Effector memory CD8-positive, alpha-beta T cell (primary cell): ENCODE data around the gene MCU.
A peak's percentile ranks its signal among the peaks of the same experiment; 100 is the strongest.
"Not testable (repeated sequence)": the region's sequence is repeated elsewhere in the genome, so short reads cannot be mapped to it uniquely, and the experiment has no call there.

Experiments
- ATAC-seq: fragments of 150-1000 bp; cut with Tn5 transposase; replicated peaks from 2 replicates; pipeline ENCODE4 v1.10.0; 2021; ENCODE audit warnings: mild to moderate bottlenecking, moderate library complexity
- DNase-seq, 3 experiments: peaks; one replicate each; pipeline ENCODE4 v3.0.0; 2021
- H3K27ac Mint-ChIP-seq, 2 donors: one replicate each; pipeline ENCODE4 v1.8.0; 2022; ENCODE audit warnings: mild to moderate bottlenecking in 2 of 2, mixed read lengths in 2 of 2, moderate library complexity in 2 of 2
- H3K27me3 Mint-ChIP-seq, 2 donors: one replicate each; pipeline ENCODE4 v1.8.0; 2022; ENCODE audit warnings: mixed read lengths in 2 of 2
- H3K36me3 Mint-ChIP-seq: one replicate; pipeline ENCODE4 v1.8.0; 2022; ENCODE audit warnings: mild to moderate bottlenecking, moderate library complexity, mixed read lengths; ENCODE audit not compliant: insufficient read depth
- H3K4me1 Mint-ChIP-seq, 2 donors: one replicate each; pipeline ENCODE4 v1.8.0; 2022; ENCODE audit warnings: low read depth in 2 of 2, mixed read lengths in 2 of 2
- H3K4me3 Mint-ChIP-seq, 2 donors: one replicate each; pipeline ENCODE4 v1.8.0; 2022; ENCODE audit warnings: mild to moderate bottlenecking in 2 of 2, mixed read lengths in 2 of 2, moderate library complexity in 2 of 2
- H3K9me3 Mint-ChIP-seq, 2 donors: one replicate each; pipeline ENCODE4 v1.8.0; 2022; ENCODE audit warnings: mixed read lengths in 2 of 2

Gene MCU

DNA sequence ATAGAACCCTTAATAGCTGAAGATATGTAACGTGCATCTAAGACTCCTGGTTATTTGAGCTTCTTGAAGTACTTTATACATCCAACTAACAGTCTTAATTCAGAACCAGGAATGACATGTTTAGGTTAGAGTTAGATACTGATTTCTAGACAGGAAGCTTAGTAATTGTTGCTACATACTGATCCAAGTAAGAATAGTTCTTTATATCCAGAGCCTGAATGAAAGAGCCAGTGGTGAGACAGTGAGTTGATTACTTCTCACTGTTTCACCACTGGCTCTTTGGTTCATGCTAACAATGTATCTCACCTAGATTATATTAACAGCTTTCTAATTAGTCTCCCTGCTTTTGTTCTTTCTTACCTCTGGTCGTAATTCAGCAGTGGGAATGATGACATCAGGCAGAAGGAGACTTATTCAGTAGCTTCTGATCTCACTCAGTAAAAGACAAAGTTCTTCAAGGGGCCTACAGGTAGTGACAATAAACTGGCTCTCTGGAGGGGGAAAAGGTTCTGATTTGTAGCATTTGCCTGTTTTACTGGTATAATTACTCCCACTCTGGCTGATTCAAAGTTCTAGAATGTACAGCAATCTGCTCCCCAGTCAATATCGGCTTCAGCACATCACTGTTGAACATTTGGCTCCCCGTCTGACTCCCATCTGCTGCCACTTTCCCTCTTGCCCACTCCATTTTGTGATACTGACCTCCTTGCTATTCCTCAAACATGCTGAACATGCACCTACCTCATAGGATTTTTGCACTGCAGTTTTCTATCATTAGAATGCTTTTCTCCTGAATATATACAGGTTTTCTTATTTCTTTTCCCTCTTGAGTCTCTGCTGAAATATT is 29.1 kb downstream of the MCU start:
- ATAC-seq (no peak), DNase-seq (no peak)
- peaks cover 11% of the 10 kb centered on the region for H3K36me3 Mint-ChIP-seq
- no peak overlapping the region for H3K27ac Mint-ChIP-seq
- no peak overlapping the region for H3K4me3 Mint-ChIP-seq
- no peaks in the 10 kb centered on the region for H3K27me3 Mint-ChIP-seq
- peaks cover 0 to 1% of the 10 kb centered on the region in 2 donors for H3K4me1 Mint-ChIP-seq
- H3K9me3 Mint-ChIP-seq: no peaks in the 10 kb centered on the region

- DNase-seq: no peak
- H3K27ac Mint-ChIP-seq: no peak overlapping the region
- no peaks in the 10 kb centered on the region for H3K9me3 Mint-ChIP-seq
- ATAC-seq: no peak
- H3K4me3 Mint-ChIP-seq: no peak overlapping the region
- peaks cover 1 to 22% of the 10 kb centered on the region in 2 donors for H3K4me1 Mint-ChIP-seq
- H3K27me3 Mint-ChIP-seq: no peaks in the 10 kb centered on the region
- H3K36me3 Mint-ChIP-seq: no peaks in the 10 kb centered on the region
Measured at GRCh38 chr10:72727130-72727529, 35.2 kb downstream of the MCU start.

- no peaks in the 10 kb centered on the region for H3K27me3 Mint-ChIP-seq
- H3K27ac Mint-ChIP-seq: no peak overlapping the region
Measured at GRCh38 chr10:72728462-72728861, 36.5 kb downstream of the MCU start.

GRCh38 chr10:72729528-72729927 is 37.6 kb downstream of the MCU start:
- H3K9me3 Mint-ChIP-seq: no peaks in the 10 kb centered on the region
- no peaks in the 10 kb centered on the region for H3K27me3 Mint-ChIP-seq
- DNase-seq (no peak), ATAC-seq (no peak)
- H3K4me1 Mint-ChIP-seq: peaks cover 1 to 22% of the 10 kb centered on the region in 2 donors
- H3K4me3 Mint-ChIP-seq: no peak overlapping the region
- no peak overlapping the region for H3K27ac Mint-ChIP-seq
- H3K36me3 Mint-ChIP-seq: no peaks in the 10 kb centered on the region

More at GRCh38 chr10:72728462-72728861, 36.5 kb downstream of the MCU start:
- ATAC-seq (no peak), DNase-seq (no peak)
- Mint-ChIP-seq H3K4me3 (no peak overlapping the region), H3K36me3 (no peaks in the 10 kb centered on the region), H3K4me1 (peaks cover 1 to 22% of the 10 kb centered on the region in 2 donors), H3K9me3 (no peaks in the 10 kb centered on the region)

- DNase-seq: no peak
- Mint-ChIP-seq H3K4me1 (peaks cover 1 to 26% of the 10 kb centered on the region in 2 donors), H3K36me3 (no peaks in the 10 kb centered on the region), H3K4me3 (no peak overlapping the region), H3K27me3 (no peaks in the 10 kb centered on the region), H3K9me3 (no peaks in the 10 kb centered on the region), H3K27ac (peak overlapping the region in 1 of 2 donors; percentile 74)
- no peak for ATAC-seq
Measured at GRCh38 chr10:72730479-72730878, 38.5 kb downstream of the MCU start.

- H3K27me3 Mint-ChIP-seq: no peaks in the 10 kb centered on the region
- DNase-seq (no peak), ATAC-seq (no peak)
- H3K4me3 Mint-ChIP-seq: no peak overlapping the region
- H3K4me1 Mint-ChIP-seq: peaks cover 3 to 24% of the 10 kb centered on the region in 2 donors
- no peaks in the 10 kb centered on the region for H3K9me3 Mint-ChIP-seq
- H3K36me3 Mint-ChIP-seq: no peaks in the 10 kb centered on the region
- no peak overlapping the region for H3K27ac Mint-ChIP-seq
Measured at GRCh38 chr10:72731916-72732419, 40.0 kb downstream of the MCU start.

DNA sequence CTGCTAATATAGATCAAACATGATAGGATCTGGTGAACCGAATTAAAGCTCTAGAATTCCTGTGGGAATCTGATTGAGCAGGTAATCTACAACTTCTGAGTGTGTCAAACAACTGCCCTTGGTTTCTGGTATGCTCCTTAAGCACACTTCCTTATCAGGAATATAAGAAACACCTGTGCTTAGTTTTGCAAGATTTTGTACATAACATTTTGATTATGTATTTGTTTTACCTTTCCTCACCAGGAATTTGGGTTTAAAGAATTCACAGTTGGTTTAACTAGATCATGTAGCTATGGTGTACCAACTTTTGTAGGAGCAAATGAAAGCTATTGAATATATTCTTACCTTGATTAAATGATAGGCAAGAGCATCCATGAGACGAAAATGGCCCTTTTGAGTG is 40.6 kb downstream of the MCU start:
- Mint-ChIP-seq H3K4me1 (peaks cover 3 to 20% of the 10 kb centered on the region in 2 donors), H3K27me3 (no peaks in the 10 kb centered on the region), H3K4me3 (no peak overlapping the region), H3K36me3 (no peaks in the 10 kb centered on the region), H3K9me3 (no peaks in the 10 kb centered on the region), H3K27ac (no peak overlapping the region)
- no peak for ATAC-seq
- no peak for DNase-seq

GRCh38 chr10:72733989-72734388 is 42.0 kb downstream of the MCU start:
- DNase-seq (no peak), ATAC-seq (no peak)
- no peak overlapping the region for H3K27ac Mint-ChIP-seq
- no peak overlapping the region for H3K4me3 Mint-ChIP-seq
- no peaks in the 10 kb centered on the region for H3K9me3 Mint-ChIP-seq
- H3K27me3 Mint-ChIP-seq: no peaks in the 10 kb centered on the region
- H3K36me3 Mint-ChIP-seq: no peaks in the 10 kb centered on the region
- H3K4me1 Mint-ChIP-seq: peaks cover 3 to 9% of the 10 kb centered on the region in 2 donors

GRCh38 chr10:72735288-72735936 is 43.5 kb downstream of the MCU start:
- DNase-seq: no peak
- Mint-ChIP-seq H3K27ac (no peak overlapping the region), H3K4me1 (peaks cover 3 to 11% of the 10 kb centered on the region in 2 donors)

DNA sequence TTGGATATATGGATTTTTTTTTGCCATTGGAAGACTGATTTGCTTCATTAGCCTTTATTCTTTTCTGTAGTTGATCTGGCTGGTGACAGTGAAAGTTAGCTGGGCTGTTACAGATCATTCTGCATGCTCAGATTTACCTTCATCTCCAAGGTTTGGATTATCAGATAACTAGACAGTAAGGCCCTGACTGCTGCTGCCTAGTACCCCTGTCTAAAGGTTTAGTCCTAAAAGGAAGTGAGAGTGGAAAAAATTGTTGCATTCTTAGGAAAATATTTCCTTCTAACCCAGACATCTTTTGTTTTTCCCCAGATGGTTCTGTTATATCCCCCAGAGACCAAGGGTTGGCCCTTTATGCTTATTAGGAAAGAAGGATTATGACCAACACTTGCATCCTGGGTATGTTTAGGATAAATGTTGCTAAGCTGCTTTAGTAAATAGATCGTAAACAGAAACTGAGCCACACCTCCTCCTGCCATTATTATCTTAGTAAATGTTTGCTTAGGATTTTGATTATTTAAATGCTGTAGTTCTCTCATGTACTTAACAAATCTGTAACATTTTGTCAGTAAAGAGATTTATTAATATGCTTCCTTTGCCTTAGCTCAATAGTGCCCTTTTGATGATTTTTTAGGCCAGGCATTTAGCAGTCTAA is 44.4 kb downstream of the MCU start:
- ATAC-seq (no peak), DNase-seq (no peak)
- Mint-ChIP-seq H3K9me3 (no peaks in the 10 kb centered on the region), H3K4me1 (peaks cover 3 to 14% of the 10 kb centered on the region in 2 donors), H3K36me3 (no peaks in the 10 kb centered on the region), H3K27me3 (no peaks in the 10 kb centered on the region), H3K27ac (no peak overlapping the region), H3K4me3 (no peak overlapping the region)

More at GRCh38 chr10:72735288-72735936, 43.5 kb downstream of the MCU start:
- no peak for ATAC-seq
- no peak overlapping the region for H3K4me3 Mint-ChIP-seq
- no peaks in the 10 kb centered on the region for H3K36me3 Mint-ChIP-seq
- H3K27me3 Mint-ChIP-seq: no peaks in the 10 kb centered on the region
- no peaks in the 10 kb centered on the region for H3K9me3 Mint-ChIP-seq

DNA sequence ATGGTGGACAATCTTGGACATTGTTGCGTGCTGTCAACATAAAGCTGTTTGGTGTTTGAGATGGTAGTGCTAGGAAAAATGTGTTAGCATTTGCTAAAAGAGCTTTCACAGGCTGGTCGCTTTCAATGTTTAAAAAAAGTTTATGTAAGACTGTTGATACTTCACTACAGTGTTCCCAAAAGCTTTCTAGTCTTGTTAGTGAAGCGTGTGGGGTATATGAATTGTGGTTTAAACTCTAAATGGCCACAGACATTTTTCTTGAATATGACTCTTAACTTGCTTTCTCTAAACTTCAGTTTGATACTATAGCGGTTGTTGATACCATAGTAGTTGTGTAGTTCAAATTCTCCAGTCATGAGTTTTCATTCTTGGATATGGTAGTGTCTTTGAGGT is 44.9 kb downstream of the MCU start:
- H3K4me1 Mint-ChIP-seq: peaks cover 2 to 14% of the 10 kb centered on the region in 2 donors
- H3K27me3 Mint-ChIP-seq: no peaks in the 10 kb centered on the region
- H3K27ac Mint-ChIP-seq: no peak overlapping the region
- no peak for ATAC-seq
- H3K4me3 Mint-ChIP-seq: no peak overlapping the region
- no peak for DNase-seq
- no peaks in the 10 kb centered on the region for H3K36me3 Mint-ChIP-seq
- H3K9me3 Mint-ChIP-seq: no peaks in the 10 kb centered on the region

DNA sequence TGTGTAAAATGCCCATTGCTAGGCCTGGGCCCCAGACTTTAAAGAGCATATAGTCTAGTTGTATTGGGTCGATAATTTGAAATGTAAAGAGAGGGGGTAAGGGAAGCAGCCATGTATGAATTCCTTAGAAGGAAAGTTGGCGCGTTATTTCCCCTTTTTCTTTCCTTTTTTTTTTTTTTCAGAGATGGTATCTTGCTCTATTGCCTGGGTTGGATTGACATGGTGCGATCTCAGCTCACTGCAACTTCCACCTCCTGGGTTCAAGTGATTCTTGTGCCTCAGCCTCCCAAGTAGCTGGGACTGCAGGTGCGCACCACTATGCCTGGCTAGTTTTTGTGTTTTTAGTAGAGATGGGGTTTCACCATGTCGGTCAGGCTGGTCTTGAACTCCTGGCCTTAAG is 45.4 kb downstream of the MCU start:
- not testable (repeated sequence) for H3K36me3 Mint-ChIP-seq, H3K27ac Mint-ChIP-seq, DNase-seq, H3K27me3 Mint-ChIP-seq, ATAC-seq, H3K9me3 Mint-ChIP-seq, H3K4me3 Mint-ChIP-seq
- peaks cover 2 to 16% of the 10 kb centered on the region in 2 donors for H3K4me1 Mint-ChIP-seq

DNA sequence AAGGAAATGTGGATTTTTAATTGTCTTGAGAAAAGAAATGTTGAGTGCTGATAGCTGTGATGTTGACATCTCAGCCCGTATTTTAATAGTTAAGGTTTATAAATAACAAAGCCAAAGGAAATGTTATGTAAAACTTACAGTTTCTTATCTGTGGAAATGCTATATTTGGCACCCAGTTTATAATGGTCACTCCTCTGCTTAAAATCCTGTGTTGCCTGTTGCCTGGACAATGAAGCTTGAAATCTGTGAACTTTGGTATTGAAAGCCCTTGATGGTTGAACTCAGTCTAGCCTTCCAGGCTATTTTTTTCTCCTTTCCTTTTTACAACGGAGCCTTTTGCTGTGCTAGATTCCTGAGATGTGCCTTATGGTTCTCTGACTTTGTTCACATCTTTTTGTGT is 46.5 kb downstream of the MCU start:
- H3K27ac Mint-ChIP-seq: peak overlapping the region in 1 of 2 donors; percentile 13
- no peak overlapping the region for H3K4me3 Mint-ChIP-seq
- H3K9me3 Mint-ChIP-seq: no peaks in the 10 kb centered on the region
- H3K36me3 Mint-ChIP-seq: no peaks in the 10 kb centered on the region
- ATAC-seq (no peak), DNase-seq (no peak)
- H3K4me1 Mint-ChIP-seq: peaks cover 2 to 22% of the 10 kb centered on the region in 2 donors
- no peaks in the 10 kb centered on the region for H3K27me3 Mint-ChIP-seq
